Measurements from ENCODE around the gene NOS3. TPM values are rescaled to one million over a fixed set of nuclear protein-coding genes. Genes with fewer than 3 reads are reported as not detected.

Gene NOS3
- 2.6 TPM for polyA plus RNA-seq (2013, experiment 1 of 2)
- 2.6 TPM for polyA plus RNA-seq (2013, experiment 2 of 2)

DNA sequence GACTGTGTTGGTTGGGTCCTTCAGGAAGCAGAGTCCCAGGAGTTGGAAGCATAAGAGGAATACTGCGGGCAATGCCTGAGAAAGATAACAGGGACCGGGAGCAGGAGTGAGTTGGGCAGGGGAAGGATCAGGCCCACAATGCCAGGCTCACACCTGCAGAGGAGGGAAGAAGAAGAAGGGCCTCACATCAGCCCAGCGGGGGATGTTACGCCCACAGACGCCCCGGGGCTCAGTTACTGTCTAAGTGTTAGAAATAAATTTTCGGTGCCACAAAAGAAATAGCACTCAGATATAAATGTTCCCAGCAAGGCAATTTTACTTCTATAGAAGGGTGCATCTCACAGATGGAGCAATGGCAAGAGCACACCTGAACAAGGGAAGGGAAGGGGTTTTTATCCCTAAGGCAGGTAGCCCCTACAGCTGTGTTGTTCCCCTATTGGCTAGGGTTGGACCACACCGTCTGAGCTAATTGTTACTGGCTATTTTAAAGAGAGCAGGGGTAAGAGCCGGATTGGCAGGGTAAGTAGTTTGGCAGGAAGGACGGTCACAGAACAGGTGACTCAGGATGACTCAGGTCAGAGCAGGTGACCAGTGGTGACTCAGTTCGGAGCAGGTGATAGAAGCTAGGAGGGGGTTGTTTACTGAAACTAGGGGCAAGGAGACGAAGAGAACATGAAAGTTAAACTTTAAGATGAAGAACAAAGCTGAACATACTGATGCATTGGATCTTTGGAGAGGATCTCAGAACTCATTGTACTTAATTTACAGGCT is at the start of gene NOS3:
NOS3 (plus strand) TSS at position 602 of the 771 bp plus-strand sequence. CDS start 2,787 bp downstream, outside the sequence.
- no peak within 1 kb of the TSS for H2BK5ac ChIP-seq (ENCODE audit: low read length)
- no peaks in the 10 kb centered on the region for H3K79me1 ChIP-seq (ENCODE audit: low read length)
- no peak within 1 kb of the TSS for H3K18ac ChIP-seq (ENCODE audit: low read length)
- no peak for DNase-seq
- no peak within 1 kb of the TSS for H4K5ac ChIP-seq (ENCODE audit: low read length)
- no peak within 1 kb of the TSS for H2BK15ac ChIP-seq (replicated peaks; ENCODE audit: low read depth)
- no peak within 1 kb of the TSS for H3K27ac ChIP-seq (ENCODE audit: low read depth, low read length)
- H3K4me3 ChIP-seq (ENCODE audit: low read length): no peak within 1 kb of the TSS
- no peaks in the 10 kb centered on the region for H3K27me3 ChIP-seq (ENCODE audit: insufficient read depth, low read length, poor library complexity)
- no peak within 1 kb of the TSS for H2BK120ac ChIP-seq (ENCODE audit: low read depth, low read length)
- no peaks in the 10 kb centered on the region for H3K79me2 ChIP-seq (ENCODE audit: control insufficient read depth, insufficient read depth, low read length)
- no peak within 1 kb of the TSS for H2AK5ac ChIP-seq (ENCODE audit: low read length)
- H3K56ac ChIP-seq (ENCODE audit: low read length): no peak within 1 kb of the TSS
- no peak within 1 kb of the TSS for H3K4ac ChIP-seq (ENCODE audit: low read depth, low read length)
- H3K9ac ChIP-seq (ENCODE audit: low read length): no peak within 1 kb of the TSS
- H3K4me2 ChIP-seq (ENCODE audit: low read length): no peak within 1 kb of the TSS
- H3K4me1 ChIP-seq (ENCODE audit: control insufficient read depth, low read depth, low read length): no peaks in the 10 kb centered on the region
- no peak within 1 kb of the TSS for H3K23ac ChIP-seq (ENCODE audit: low read length)
- no CpG with 5 or more reads among the region's 12 CpGs for WGBS (ENCODE audit: extremely low coverage, insufficient coverage, low lambda C conversion rate)
- H3K36me3 ChIP-seq (ENCODE audit: control insufficient read depth, insufficient read depth, low read length): no peaks in the 10 kb centered on the region
- no peak within 1 kb of the TSS for H4K8ac ChIP-seq (ENCODE audit: low read depth, low read length)

DNA sequence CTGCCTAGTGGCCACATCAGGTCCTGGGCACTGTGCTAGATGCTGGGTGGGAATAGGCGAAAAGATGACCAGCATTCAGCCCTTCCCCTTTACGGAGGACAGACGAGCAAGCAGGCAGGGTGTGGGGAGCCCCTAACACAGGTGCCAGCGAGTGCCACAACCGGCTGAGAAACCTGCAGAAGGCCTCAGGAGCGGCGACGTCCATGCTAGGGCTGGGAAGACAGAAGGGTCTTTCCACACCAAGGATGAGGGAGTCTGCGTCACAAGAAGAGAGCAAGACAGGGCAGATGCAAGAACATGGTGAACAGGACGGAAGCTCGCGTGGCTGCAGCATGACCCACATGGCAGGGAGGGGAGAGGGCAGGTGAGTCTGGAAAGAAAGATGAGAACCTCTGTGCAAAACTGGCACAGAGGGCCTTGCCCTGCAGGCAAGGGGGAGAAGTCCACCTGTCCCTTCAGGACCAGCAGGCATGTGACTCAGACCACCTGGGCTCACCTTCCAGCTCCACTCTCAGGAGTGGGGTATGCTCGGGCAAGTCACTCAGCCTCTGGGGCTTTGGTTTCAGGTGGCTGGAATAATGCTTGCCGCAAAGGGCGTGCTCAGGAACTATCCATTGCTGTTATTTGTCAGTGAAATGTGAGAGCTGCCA is 49.3 kb upstream of the NOS3 start:
- Histone ChIP-seq H2AK5ac (ENCODE audit: low read length) (no peak overlapping the region), H3K79me2 (ENCODE audit: control insufficient read depth, insufficient read depth, low read length) (no peaks in the 10 kb centered on the region), H2BK15ac (replicated peaks; ENCODE audit: low read depth) (no peak overlapping the region), H3K4me1 (ENCODE audit: control insufficient read depth, low read depth, low read length) (no peaks in the 10 kb centered on the region), H4K5ac (ENCODE audit: low read length) (no peak overlapping the region), H3K4me2 (ENCODE audit: low read length) (no peak overlapping the region), H3K27ac (ENCODE audit: low read depth, low read length) (no peak overlapping the region), H3K18ac (ENCODE audit: low read length) (no peak overlapping the region), H3K79me1 (ENCODE audit: low read length) (no peaks in the 10 kb centered on the region), H3K36me3 (ENCODE audit: control insufficient read depth, insufficient read depth, low read length) (no peaks in the 10 kb centered on the region), H3K23ac (ENCODE audit: low read length) (no peak overlapping the region), H3K4ac (ENCODE audit: low read depth, low read length) (no peak overlapping the region), H4K8ac (ENCODE audit: low read depth, low read length) (no peak overlapping the region), H2BK120ac (ENCODE audit: low read depth, low read length) (no peak overlapping the region), H2BK5ac (ENCODE audit: low read length) (no peak overlapping the region), H3K4me3 (ENCODE audit: low read length) (no peak overlapping the region), H3K27me3 (ENCODE audit: insufficient read depth, low read length, poor library complexity) (no peaks in the 10 kb centered on the region), H3K9ac (ENCODE audit: low read length) (no peak overlapping the region), H3K56ac (ENCODE audit: low read length) (no peak overlapping the region)
- no peak for DNase-seq
- WGBS (ENCODE audit: extremely low coverage, insufficient coverage, low lambda C conversion rate): no CpG with 5 or more reads among the region's 15 CpGs

DNA sequence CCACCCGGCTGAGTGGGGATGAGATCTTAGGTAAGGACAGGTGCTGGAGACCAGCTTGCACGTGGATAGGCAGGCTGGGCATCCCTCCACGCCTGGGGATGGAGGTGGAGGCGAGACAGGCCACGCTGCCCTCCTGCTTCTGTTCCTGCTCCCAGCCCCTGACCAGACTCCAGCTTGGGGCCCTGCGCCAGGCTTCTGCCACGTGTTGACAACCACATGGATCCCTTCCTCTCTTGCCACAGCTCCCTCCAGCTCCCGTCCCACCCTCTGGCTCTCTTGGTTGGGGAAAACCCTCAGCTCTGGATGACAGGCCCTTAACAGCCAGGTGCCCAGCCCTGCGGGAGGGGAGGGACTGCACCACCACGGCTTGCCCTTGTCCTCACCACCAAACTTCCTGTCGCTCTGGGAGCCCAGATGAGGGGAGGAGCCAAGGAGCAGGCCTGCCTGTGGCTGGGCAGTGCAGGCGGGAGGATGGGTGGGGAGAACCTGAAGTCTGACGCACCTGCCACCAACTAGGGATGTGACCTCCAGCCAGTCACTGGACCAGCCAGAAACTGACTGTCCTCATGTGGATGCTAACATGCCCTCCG is 48.7 kb upstream of the NOS3 start:
- Histone ChIP-seq H4K5ac (ENCODE audit: low read length) (no peak overlapping the region), H3K18ac (ENCODE audit: low read length) (no peak overlapping the region), H3K79me1 (ENCODE audit: low read length) (no peaks in the 10 kb centered on the region), H2BK5ac (ENCODE audit: low read length) (no peak overlapping the region), H2BK15ac (replicated peaks; ENCODE audit: low read depth) (no peak overlapping the region), H3K27me3 (ENCODE audit: insufficient read depth, low read length, poor library complexity) (no peaks in the 10 kb centered on the region), H3K4me3 (ENCODE audit: low read length) (no peak overlapping the region), H2BK120ac (ENCODE audit: low read depth, low read length) (no peak overlapping the region), H2AK5ac (ENCODE audit: low read length) (no peak overlapping the region), H3K27ac (ENCODE audit: low read depth, low read length) (no peak overlapping the region), H3K36me3 (ENCODE audit: control insufficient read depth, insufficient read depth, low read length) (no peaks in the 10 kb centered on the region), H3K4me1 (ENCODE audit: control insufficient read depth, low read depth, low read length) (no peaks in the 10 kb centered on the region), H3K23ac (ENCODE audit: low read length) (no peak overlapping the region), H3K4me2 (ENCODE audit: low read length) (no peak overlapping the region), H4K8ac (ENCODE audit: low read depth, low read length) (no peak overlapping the region), H3K9ac (ENCODE audit: low read length) (no peak overlapping the region), H3K56ac (ENCODE audit: low read length) (no peak overlapping the region), H3K79me2 (ENCODE audit: control insufficient read depth, insufficient read depth, low read length) (no peaks in the 10 kb centered on the region), H3K4ac (ENCODE audit: low read depth, low read length) (no peak overlapping the region)
- WGBS (ENCODE audit: extremely low coverage, insufficient coverage, low lambda C conversion rate): no CpG with 5 or more reads among the region's 14 CpGs
- peak; percentile 28 for DNase-seq

GRCh38 chr7:150942591-150943452 is 48.0 kb upstream of the NOS3 start:
- H2BK15ac ChIP-seq (replicated peaks; ENCODE audit: low read depth): no peak overlapping the region
- H3K9ac ChIP-seq (ENCODE audit: low read length): no peak overlapping the region
- no peak overlapping the region for H2BK120ac ChIP-seq (ENCODE audit: low read depth, low read length)
- no peak overlapping the region for H4K8ac ChIP-seq (ENCODE audit: low read depth, low read length)
- H3K23ac ChIP-seq (ENCODE audit: low read length): no peak overlapping the region
- H3K27me3 ChIP-seq (ENCODE audit: insufficient read depth, low read length, poor library complexity): no peaks in the 10 kb centered on the region
- H3K79me1 ChIP-seq (ENCODE audit: low read length): no peaks in the 10 kb centered on the region
- H3K4me1 ChIP-seq (ENCODE audit: control insufficient read depth, low read depth, low read length): peaks cover under 1% of the 10 kb centered on the region
- H2BK5ac ChIP-seq (ENCODE audit: low read length): no peak overlapping the region
- H3K18ac ChIP-seq (ENCODE audit: low read length): no peak overlapping the region
- H3K4me3 ChIP-seq (ENCODE audit: low read length): no peak overlapping the region
- no peak overlapping the region for H3K56ac ChIP-seq (ENCODE audit: low read length)
- no peaks in the 10 kb centered on the region for H3K36me3 ChIP-seq (ENCODE audit: control insufficient read depth, insufficient read depth, low read length)
- no peak overlapping the region for H4K5ac ChIP-seq (ENCODE audit: low read length)
- H3K4me2 ChIP-seq (ENCODE audit: low read length): no peak overlapping the region
- H3K4ac ChIP-seq (ENCODE audit: low read depth, low read length): no peak overlapping the region
- H3K27ac ChIP-seq (ENCODE audit: low read depth, low read length): no peak overlapping the region
- H3K79me2 ChIP-seq (ENCODE audit: control insufficient read depth, insufficient read depth, low read length): no peaks in the 10 kb centered on the region
- no peak for DNase-seq
- no CpG with 5 or more reads among the region's 13 CpGs for WGBS (ENCODE audit: extremely low coverage, insufficient coverage, low lambda C conversion rate)
- no peak overlapping the region for H2AK5ac ChIP-seq (ENCODE audit: low read length)

- no peak overlapping the region for H2BK120ac ChIP-seq (ENCODE audit: low read depth, low read length)
- H3K9ac ChIP-seq (ENCODE audit: low read length): no peak overlapping the region
- no peak overlapping the region for H3K23ac ChIP-seq (ENCODE audit: low read length)
- H4K8ac ChIP-seq (ENCODE audit: low read depth, low read length): no peak overlapping the region
- H2BK15ac ChIP-seq (replicated peaks; ENCODE audit: low read depth): no peak overlapping the region
- H3K36me3 ChIP-seq (ENCODE audit: control insufficient read depth, insufficient read depth, low read length): no peaks in the 10 kb centered on the region
- H3K4me2 ChIP-seq (ENCODE audit: low read length): no peak overlapping the region
- H3K27ac ChIP-seq (ENCODE audit: low read depth, low read length): no peak overlapping the region
- H3K4me1 ChIP-seq (ENCODE audit: control insufficient read depth, low read depth, low read length): peaks cover 4% of the 10 kb centered on the region
- H3K56ac ChIP-seq (ENCODE audit: low read length): no peak overlapping the region
- no peak overlapping the region for H2BK5ac ChIP-seq (ENCODE audit: low read length)
- no peak overlapping the region for H4K5ac ChIP-seq (ENCODE audit: low read length)
- DNase-seq: no peak
- H3K79me2 ChIP-seq (ENCODE audit: control insufficient read depth, insufficient read depth, low read length): no peaks in the 10 kb centered on the region
- H3K4ac ChIP-seq (ENCODE audit: low read depth, low read length): no peak overlapping the region
- H3K4me3 ChIP-seq (ENCODE audit: low read length): no peak overlapping the region
- H3K79me1 ChIP-seq (ENCODE audit: low read length): no peaks in the 10 kb centered on the region
- no peak overlapping the region for H3K18ac ChIP-seq (ENCODE audit: low read length)
- H2AK5ac ChIP-seq (ENCODE audit: low read length): no peak overlapping the region
- H3K27me3 ChIP-seq (ENCODE audit: insufficient read depth, low read length, poor library complexity): no peaks in the 10 kb centered on the region
- no CpG with 5 or more reads among the region's 6 CpGs for WGBS (ENCODE audit: extremely low coverage, insufficient coverage, low lambda C conversion rate)
Observed at GRCh38 chr7:150943453-150943814, 47.4 kb upstream of the NOS3 start.
